Posterior cingulate gyrus (tissue), 11 donors: ENCODE results near the gene GRAMD2A.

Experiments used
- DNase-seq, 10 donors: peaks; one replicate each; pipeline versions ENCODE4 v3.0.0 to v3.0.0-alpha.2; 2020 to 2021; ENCODE audit warnings: mixed read lengths in 3 of 10
- intact Hi-C: fragments of 100-400 bp; cut with DNase I; formaldehyde crosslinking; loops from one replicate; pipeline ENCODE4 v1.15.1; 2023

Gene GRAMD2A

GRCh38 chr15:72223278-72223677, 25.7 kb upstream of the GRAMD2A start:
- intact Hi-C loops: no loop called here

GRCh38 chr15:72222393-72222792, 24.8 kb upstream of the GRAMD2A start:
- DNase-seq: peak in 8 of 10 donors; percentile 39 to 94 (median 68)
- intact Hi-C loops: no loop called here

More at GRCh38 chr15:72223278-72223677, 25.7 kb upstream of the GRAMD2A start:
- no peak for DNase-seq

GRCh38 chr15:72220687-72221086, 23.1 kb upstream of the GRAMD2A start:
- intact Hi-C loops: no loop called here
- peak in 1 of 10 donors; percentile 31 for DNase-seq

- intact Hi-C loops: no loop called here
- peak in 1 of 10 donors; percentile 4 for DNase-seq
Measured at GRCh38 chr15:72217216-72217615, 19.6 kb upstream of the GRAMD2A start.

GRCh38 chr15:72216079-72216478, 18.5 kb upstream of the GRAMD2A start:
- intact Hi-C loops: no loop called here

GRCh38 chr15:72207558-72208085, 10.0 kb upstream of the GRAMD2A start:
- no peak for DNase-seq
- intact Hi-C loops: loop anchor here (10.0 kb wide), 1 partner anchor 67 kb away; the partner anchor contains the start of gene PARP6

More at GRCh38 chr15:72216079-72216478, 18.5 kb upstream of the GRAMD2A start:
- no peak for DNase-seq

- intact Hi-C loops: loop anchor here (10.0 kb wide), 1 partner anchor 68 kb away; the partner anchor contains the start of gene PARP6
- no peak for DNase-seq
Measured at GRCh38 chr15:72206677-72207000, 9.1 kb upstream of the GRAMD2A start.

- no peak for DNase-seq
- intact Hi-C loops: loop anchor here (10.0 kb wide), 1 partner anchor 69 kb away; the partner anchor contains the start of gene PARP6
Measured at GRCh38 chr15:72205896-72206676, 8.5 kb upstream of the GRAMD2A start.

GRCh38 chr15:72205273-72205672, 7.7 kb upstream of the GRAMD2A start:
- no peak for DNase-seq
- intact Hi-C loops: loop anchor here (10.0 kb wide), 1 partner anchor 70 kb away; the partner anchor contains the start of gene PARP6

- intact Hi-C loops: loop anchor here (10.0 kb wide), 1 partner anchor 71 kb away; the partner anchor contains the start of gene PARP6
- DNase-seq: peak; percentile 70 to 98 (median 88)
Measured at GRCh38 chr15:72203507-72203837, 5.9 kb upstream of the GRAMD2A start.

GRCh38 chr15:72202801-72203506, 5.4 kb upstream of the GRAMD2A start:
- DNase-seq: peak in 2 of 10 donors; percentile 52 to 76

GRCh38 chr15:72202302-72202701, 4.7 kb upstream of the GRAMD2A start:
- DNase-seq: peak in 2 of 10 donors; percentile 77 to 84
- intact Hi-C loops: loop anchor here (10.0 kb wide), 1 partner anchor 72 kb away; the partner anchor contains the start of gene PARP6

More at GRCh38 chr15:72202801-72203506, 5.4 kb upstream of the GRAMD2A start:
- intact Hi-C loops: loop anchor here (10.0 kb wide), 1 partner anchor 72 kb away; the partner anchor contains the start of gene PARP6

- peak in 3 of 10 donors; percentile 44 to 79 (median 79) for DNase-seq
- intact Hi-C loops: loop anchor here (10.0 kb wide), 1 partner anchor 73 kb away; the partner anchor contains the start of gene PARP6
Measured at GRCh38 chr15:72201391-72201921, 3.9 kb upstream of the GRAMD2A start.

- intact Hi-C loops: loop anchor here (10.0 kb wide), 1 partner anchor 74 kb away; the partner anchor contains the start of gene PARP6
Measured at GRCh38 chr15:72200395-72201237, 3.0 kb upstream of the GRAMD2A start.

GRCh38 chr15:72199721-72200212, 2.2 kb upstream of the GRAMD2A start:
- intact Hi-C loops: loop anchor here (10.0 kb wide), 1 partner anchor 75 kb away; the partner anchor contains the start of gene PARP6
- peak; percentile 43 to 95 (median 80) for DNase-seq

More at GRCh38 chr15:72200395-72201237, 3.0 kb upstream of the GRAMD2A start:
- DNase-seq: peak in 2 of 10 donors; percentile 36 to 66

GRCh38 chr15:72199205-72199515, 1.6 kb upstream of the GRAMD2A start:
- intact Hi-C loops: no loop called here
- DNase-seq: peak in 2 of 10 donors; percentile 43 to 48

- peak in 2 of 10 donors; percentile 42 to 79 for DNase-seq
Measured at GRCh38 chr15:72198356-72199204, 993 bp upstream of the GRAMD2A start.

GRCh38 chr15:72197041-72197459, 537 bp downstream of the GRAMD2A start:
- peak in 2 of 10 donors; percentile 66 to 79 for DNase-seq
- intact Hi-C loops: no loop called here

More at GRCh38 chr15:72198356-72199204, 993 bp upstream of the GRAMD2A start:
- intact Hi-C loops: no loop called here
